ENCODE measurements around the gene ABCA7. TPM values are rescaled to one million over a fixed set of nuclear protein-coding genes. Genes with fewer than 3 reads are reported as not detected.

Gene ABCA7
- total and polyA plus RNA-seq, 4 experiments from 2014 or later = 10.7 to 319 (median 162) TPM

DNA sequence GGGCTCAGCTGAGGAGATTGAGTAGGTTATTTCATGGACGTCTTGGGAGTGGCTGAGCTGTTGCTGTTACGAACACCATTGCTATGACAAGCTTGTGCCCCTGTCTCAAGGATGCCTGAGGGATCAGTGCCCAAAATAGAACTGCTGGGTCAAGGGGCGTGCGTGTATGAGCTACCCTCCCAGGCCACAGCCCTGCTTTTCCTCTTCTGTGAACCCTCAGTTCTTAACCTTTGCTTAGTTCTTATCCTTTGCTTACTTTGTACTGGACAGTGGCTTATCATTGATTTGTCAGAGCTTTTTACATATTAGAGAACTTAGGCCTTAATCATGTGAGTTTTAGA lies 36.1 kb downstream of the ABCA7 start:
- peaks cover 56% of the 10 kb centered on the region for H3K36me3 ChIP-seq (ENCODE audit: insufficient read depth, low read length)

DNA sequence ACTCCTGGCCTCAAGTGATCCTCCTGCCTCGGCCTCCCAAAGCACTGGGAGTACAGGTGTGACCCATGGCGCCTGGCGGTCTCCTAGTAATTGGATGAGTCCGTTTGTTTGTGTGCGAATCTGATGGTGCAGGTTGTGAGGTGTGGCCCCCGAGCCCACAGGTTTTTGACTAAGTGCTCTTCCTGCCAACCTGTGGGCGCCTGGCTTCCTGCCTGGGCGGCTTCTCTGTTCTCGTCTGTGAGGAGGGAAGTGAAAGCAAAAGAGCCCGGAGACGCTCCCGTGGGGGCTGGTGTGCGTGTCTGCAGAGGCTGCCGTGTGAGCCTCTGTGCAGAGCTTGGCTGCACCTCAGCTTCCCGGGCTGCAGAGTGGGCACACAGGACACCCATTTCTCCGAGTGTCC lies 37.0 kb downstream of the ABCA7 start:
- intact Hi-C loops (cut with micrococcal nuclease) = loop anchor here (1.0 to 2.0 kb wide), 5 partner anchors 8 to 56 kb away; partner anchors contain the start of genes ABCA7, POLR2E, RNU6-2 and TMEM259
- H3K36me3 Mint-ChIP-seq = peaks cover 40 to 55% of the 10 kb centered on the region in 2 donors
- peaks cover 87% of the 10 kb centered on the region for H3K4me1 ChIP-seq (ENCODE audit: insufficient read depth, low read length)
- H3K4me1 Mint-ChIP-seq = peaks cover 25 to 75% (median 47%) of the 10 kb centered on the region in 4 donors
- peak overlapping the region; percentile 63 to 81 for H3K4me3 ChIP-seq (ENCODE audit: low read length in 2 of 2)
- DNase-seq = peak; percentile 93 to 98 (median 96)
- H3K9me3 Mint-ChIP-seq = peaks cover 0 to 14% (median 0%) of the 10 kb centered on the region in 8 donors
- H3K4me3 Mint-ChIP-seq = peak overlapping the region; percentile 87 to 93 (median 90)
- POLR2A ChIA-PET (ENCODE audit: partially characterized antibody) = interaction anchor here (0.6 to 57.1 kb wide), 13 partner anchors 9 to 214 kb away, joined by 3 to 3893 read pairs (median 5); partner anchors contain the start of genes ABCA7, ARHGAP45, ATP5F1D and CIRBP
- no peaks in the 10 kb centered on the region for H3K27me3 ChIP-seq (ENCODE audit: insufficient read depth, low read length)
- CTCF ChIA-PET (ENCODE audit: partially characterized antibody) = interaction anchor here (1.1 to 17.9 kb wide), 5 partner anchors 10 to 50 kb away, joined by 3 to 219 read pairs (median 11); partner anchors contain the start of gene ARHGAP45
- no peaks in the 10 kb centered on the region for H3K27me3 Mint-ChIP-seq
- peaks cover 60% of the 10 kb centered on the region for H3K36me3 ChIP-seq (ENCODE audit: insufficient read depth, low read length)
- no peaks in the 10 kb centered on the region for H3K9me3 ChIP-seq (ENCODE audit: control insufficient read depth in 1 of 2, low read length in 2 of 2)
- H3K27ac Mint-ChIP-seq = peak overlapping the region; percentile 94 to 99 (median 97)
- H3K27ac ChIP-seq (ENCODE audit: low read depth, low read length) = peak overlapping the region; percentile 84

More for the DNA sequence above, 36.1 kb downstream of the ABCA7 start:
- Mint-ChIP-seq H3K4me3 (peak overlapping the region; percentile 66 to 93 (median 82)), H3K27ac (peak overlapping the region; percentile 94 to 99 (median 97)), H3K36me3 (peaks cover 40 to 51% of the 10 kb centered on the region in 2 donors), H3K4me1 (peaks cover 27 to 74% (median 46%) of the 10 kb centered on the region in 4 donors), H3K9me3 (peaks cover 0 to 9% (median 0%) of the 10 kb centered on the region in 8 donors), H3K27me3 (no peaks in the 10 kb centered on the region)
- CTCF ChIA-PET (ENCODE audit: partially characterized antibody) = interaction anchor here (0.7 to 17.9 kb wide), 9 partner anchors 10 to 191 kb away, joined by 3 to 219 read pairs (median 4); partner anchors contain the start of gene ARHGAP45
- intact Hi-C loops (cut with micrococcal nuclease) = loop anchor here (2.0 kb wide), 3 partner anchors 19 to 55 kb away; partner anchors contain the start of genes ABCA7, POLR2E, RNU6-2 and TMEM259
- H3K4me1 ChIP-seq (ENCODE audit: insufficient read depth, low read length) = peaks cover 85% of the 10 kb centered on the region
- no peaks in the 10 kb centered on the region for H3K9me3 ChIP-seq (ENCODE audit: control insufficient read depth in 1 of 2, low read length in 2 of 2)
- peak overlapping the region; percentile 19 to 34 for H3K4me3 ChIP-seq (ENCODE audit: low read length in 2 of 2)
- no peaks in the 10 kb centered on the region for H3K27me3 ChIP-seq (ENCODE audit: insufficient read depth, low read length)
- DNase-seq = no peak
- peak overlapping the region; percentile 84 for H3K27ac ChIP-seq (ENCODE audit: low read depth, low read length)
- POLR2A ChIA-PET (ENCODE audit: partially characterized antibody) = interaction anchor here (0.7 to 57.1 kb wide), 9 partner anchors 10 to 193 kb away, joined by 3 to 3893 read pairs (median 10); partner anchors contain the start of genes ABCA7, ARHGAP45, CIRBP and CNN2

DNA sequence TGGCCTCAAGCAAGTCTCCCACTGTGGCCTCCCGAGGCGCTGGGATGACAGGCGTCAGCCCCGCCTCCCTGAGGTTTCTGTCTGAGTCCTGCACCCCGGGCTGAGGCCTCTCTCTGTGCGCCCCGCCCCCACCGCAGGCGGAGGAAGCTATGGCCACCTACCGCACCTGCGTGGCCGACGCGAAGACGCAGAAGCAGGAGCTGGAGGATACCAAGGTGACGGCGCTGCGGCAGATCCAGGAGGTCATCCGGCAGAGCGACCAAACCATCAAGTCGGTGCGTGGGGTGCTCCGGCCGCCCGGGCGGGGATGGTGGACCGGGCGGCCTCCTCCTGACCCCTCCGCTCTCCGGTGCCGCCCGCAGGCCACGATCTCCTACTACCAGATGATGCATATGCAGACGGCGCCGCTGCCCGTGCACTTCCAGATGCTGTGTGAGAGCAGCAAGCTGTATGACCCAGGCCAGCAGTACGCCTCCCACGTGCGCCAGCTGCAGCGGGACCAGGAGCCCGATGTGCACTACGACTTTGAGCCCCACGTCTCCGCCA lies 39.7 kb downstream of the ABCA7 start:
- H3K27ac ChIP-seq (ENCODE audit: low read depth, low read length) = peak overlapping the region; percentile 28
- no peaks in the 10 kb centered on the region for H3K9me3 ChIP-seq (ENCODE audit: control insufficient read depth in 1 of 2, low read length in 2 of 2)
- peaks cover 86% of the 10 kb centered on the region for H3K4me1 ChIP-seq (ENCODE audit: insufficient read depth, low read length)
- ChIA-PET POLR2A (ENCODE audit: partially characterized antibody) (interaction anchor here (1.0 to 57.1 kb wide), 7 partner anchors 6 to 217 kb away, joined by 3 to 3893 read pairs (median 4); partner anchors contain the start of genes ABCA7, ARHGAP45, CNN2 and GPX4), CTCF (ENCODE audit: partially characterized antibody) (interaction anchor here (0.6 to 17.9 kb wide), 6 partner anchors 8 to 131 kb away, joined by 3 to 219 read pairs (median 4); partner anchors contain the start of gene ARHGAP45)
- Mint-ChIP-seq H3K36me3 (peaks cover 44 to 57% of the 10 kb centered on the region in 2 donors), H3K4me1 (peaks cover 18 to 68% (median 41%) of the 10 kb centered on the region in 4 donors), H3K27me3 (no peaks in the 10 kb centered on the region), H3K9me3 (peaks cover 0 to 16% (median 0%) of the 10 kb centered on the region in 8 donors), H3K4me3 (peak overlapping the region; percentile 70 to 93 (median 88)), H3K27ac (peak overlapping the region; percentile 74 to 98 (median 86))
- DNase-seq = peak in 4 of 5 donors; percentile 59 to 72 (median 62)
- no peaks in the 10 kb centered on the region for H3K27me3 ChIP-seq (ENCODE audit: insufficient read depth, low read length)
- intact Hi-C loops (cut with micrococcal nuclease) = no loop called here
- peak overlapping the region in 1 of 2 donors; percentile 17 for H3K4me3 ChIP-seq (ENCODE audit: low read length in 2 of 2)
- peaks cover 61% of the 10 kb centered on the region for H3K36me3 ChIP-seq (ENCODE audit: insufficient read depth, low read length)

DNA sequence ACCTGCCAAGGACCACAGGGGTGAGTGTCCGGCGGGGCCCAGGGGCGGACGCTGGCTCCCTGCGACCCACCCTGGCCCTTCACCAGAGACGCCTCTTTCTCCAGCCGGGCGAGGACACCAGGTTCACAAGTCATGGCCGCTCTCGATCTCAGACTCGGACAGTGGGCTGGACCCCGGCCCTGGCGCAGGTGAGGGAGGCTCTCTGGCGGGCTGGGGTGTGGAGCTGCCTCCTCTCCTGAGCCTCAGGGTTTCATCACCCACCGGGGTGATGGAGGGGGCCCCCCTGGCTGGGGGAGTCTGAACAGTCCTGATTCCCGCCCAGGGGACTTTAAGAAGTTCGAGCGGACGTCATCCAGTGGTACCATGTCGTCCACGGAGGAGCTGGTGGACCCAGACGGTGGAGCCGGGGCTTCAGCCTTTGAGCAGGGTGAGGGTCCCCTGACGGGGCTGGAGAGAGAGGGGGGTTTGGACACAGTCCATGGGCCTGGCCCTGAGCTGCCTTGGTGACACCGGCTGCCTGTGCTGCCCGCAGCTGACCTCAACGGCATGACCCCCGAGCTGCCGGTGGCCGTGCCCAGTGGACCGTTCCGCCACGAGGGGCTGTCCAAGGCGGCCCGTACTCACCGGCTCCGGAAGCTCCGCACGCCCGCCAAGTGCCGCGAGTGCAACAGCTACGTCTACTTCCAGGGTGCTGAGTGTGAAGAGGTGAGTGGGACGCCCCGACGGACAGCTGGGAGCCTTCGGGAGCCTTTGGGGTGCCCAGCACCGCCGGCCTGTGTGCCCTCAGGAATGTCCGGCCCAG lies 40.7 kb downstream of the ABCA7 start:
- DNase-seq = peak in 1 of 5 donors; percentile 56

DNA sequence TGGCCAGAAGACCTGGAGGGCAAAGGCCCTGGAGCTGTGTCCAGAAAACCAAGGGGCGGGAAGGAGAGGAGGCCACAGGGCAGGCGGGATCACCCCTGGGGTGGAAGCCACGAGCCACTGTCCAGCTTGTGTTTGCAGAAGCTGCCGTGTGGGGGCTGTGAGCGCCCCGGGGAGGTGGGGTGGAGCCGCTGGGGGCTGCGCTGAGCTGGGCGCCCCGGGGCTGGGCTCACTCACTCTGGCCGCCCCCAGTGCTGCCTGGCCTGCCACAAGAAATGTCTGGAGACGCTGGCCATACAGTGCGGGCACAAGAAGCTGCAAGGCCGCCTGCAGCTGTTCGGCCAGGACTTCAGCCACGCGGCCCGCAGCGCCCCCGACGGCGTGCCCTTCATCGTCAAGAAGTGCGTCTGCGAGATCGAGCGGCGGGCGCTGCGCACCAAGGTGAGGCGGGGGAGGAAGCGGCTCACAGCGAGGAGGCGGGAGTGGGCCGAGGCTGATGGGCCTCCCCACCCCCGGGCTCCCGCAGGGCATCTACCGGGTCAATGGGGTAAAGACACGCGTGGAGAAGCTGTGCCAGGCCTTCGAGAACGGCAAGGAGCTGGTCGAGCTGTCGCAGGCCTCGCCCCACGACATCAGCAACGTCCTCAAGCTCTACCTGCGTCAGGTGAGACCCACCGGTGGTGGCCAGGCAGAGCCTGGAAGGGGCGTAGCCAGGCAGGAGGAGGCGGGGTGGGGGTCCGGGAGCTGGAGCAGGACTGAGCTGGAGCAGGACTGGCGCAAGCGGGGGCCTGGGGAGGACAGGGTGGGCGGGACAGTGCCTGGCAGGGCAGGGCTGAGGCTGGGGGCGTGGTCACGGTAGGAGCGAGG lies 41.6 kb downstream of the ABCA7 start:
- peaks cover 44 to 62% of the 10 kb centered on the region in 2 donors for H3K36me3 Mint-ChIP-seq
- peak overlapping the region; percentile 87 to 98 (median 91) for H3K27ac Mint-ChIP-seq
- ChIA-PET POLR2A (ENCODE audit: partially characterized antibody) (interaction anchor here (1.1 to 57.1 kb wide), 6 partner anchors 4 to 188 kb away, joined by 3 to 3893 read pairs (median 523); partner anchors contain the start of genes ABCA7, ARHGAP45, CIRBP and CNN2), CTCF (ENCODE audit: partially characterized antibody) (interaction anchor here (1.3 to 17.9 kb wide), 4 partner anchors 10 to 54 kb away, joined by 3 to 219 read pairs (median 4); partner anchors contain the start of gene ARHGAP45)
- Histone ChIP-seq H3K9me3 (ENCODE audit: control insufficient read depth in 1 of 2, low read length in 2 of 2) (no peaks in the 10 kb centered on the region), H3K27me3 (ENCODE audit: insufficient read depth, low read length) (no peaks in the 10 kb centered on the region), H3K4me1 (ENCODE audit: insufficient read depth, low read length) (peaks cover 83% of the 10 kb centered on the region), H3K4me3 (ENCODE audit: low read length in 2 of 2) (no peak overlapping the region), H3K27ac (ENCODE audit: low read depth, low read length) (no peak overlapping the region), H3K36me3 (ENCODE audit: insufficient read depth, low read length) (peaks cover 66% of the 10 kb centered on the region)
- peak in 1 of 5 donors; percentile 41 for DNase-seq
- intact Hi-C loops (cut with micrococcal nuclease) = no loop called here
- H3K9me3 Mint-ChIP-seq = peaks cover 0 to 13% (median 0%) of the 10 kb centered on the region in 8 donors
- H3K4me3 Mint-ChIP-seq = peak overlapping the region in 7 of 8 donors; percentile 59 to 84 (median 71)
- H3K4me1 Mint-ChIP-seq = peaks cover 14 to 64% (median 40%) of the 10 kb centered on the region in 4 donors
- no peaks in the 10 kb centered on the region for H3K27me3 Mint-ChIP-seq

More for the DNA sequence above, 40.7 kb downstream of the ABCA7 start:
- Mint-ChIP-seq H3K4me3 (peak overlapping the region in 6 of 8 donors; percentile 26 to 87 (median 57)), H3K4me1 (peaks cover 21 to 71% (median 44%) of the 10 kb centered on the region in 4 donors), H3K9me3 (peaks cover 0 to 16% (median 0%) of the 10 kb centered on the region in 8 donors), H3K36me3 (peaks cover 51 to 64% of the 10 kb centered on the region in 2 donors), H3K27ac (peak overlapping the region in 5 of 7 donors; percentile 52 to 98 (median 62)), H3K27me3 (no peaks in the 10 kb centered on the region)
- Histone ChIP-seq H3K9me3 (ENCODE audit: control insufficient read depth in 1 of 2, low read length in 2 of 2) (no peaks in the 10 kb centered on the region), H3K4me1 (ENCODE audit: insufficient read depth, low read length) (peaks cover 87% of the 10 kb centered on the region), H3K27me3 (ENCODE audit: insufficient read depth, low read length) (no peaks in the 10 kb centered on the region), H3K4me3 (ENCODE audit: low read length in 2 of 2) (no peak overlapping the region), H3K36me3 (ENCODE audit: insufficient read depth, low read length) (peaks cover 62% of the 10 kb centered on the region), H3K27ac (ENCODE audit: low read depth, low read length) (no peak overlapping the region)
- POLR2A ChIA-PET (ENCODE audit: partially characterized antibody) = interaction anchor here (1.2 to 57.1 kb wide), 6 partner anchors 5 to 189 kb away, joined by 3 to 3893 read pairs (median 523); partner anchors contain the start of genes ABCA7, ARHGAP45, CIRBP and CNN2
- intact Hi-C loops (cut with micrococcal nuclease) = no loop called here
- CTCF ChIA-PET (ENCODE audit: partially characterized antibody) = interaction anchor here (0.6 to 17.9 kb wide), 5 partner anchors 9 to 53 kb away, joined by 3 to 219 read pairs (median 4); partner anchors contain the start of gene ARHGAP45

All from CD4-positive, alpha-beta memory T cell (primary cell).